Raji (cell line): ENCODE data around the gene SLC17A5.

Source experiments
- POLR2A ChIP-seq: IDR thresholded peaks from 2 replicates; pipeline ENCODE4 v1.6.1; 2011; ENCODE audit warnings: low read depth, low read length, control low read depth; ENCODE audit not compliant: insufficient read depth

Gene SLC17A5

DNA sequence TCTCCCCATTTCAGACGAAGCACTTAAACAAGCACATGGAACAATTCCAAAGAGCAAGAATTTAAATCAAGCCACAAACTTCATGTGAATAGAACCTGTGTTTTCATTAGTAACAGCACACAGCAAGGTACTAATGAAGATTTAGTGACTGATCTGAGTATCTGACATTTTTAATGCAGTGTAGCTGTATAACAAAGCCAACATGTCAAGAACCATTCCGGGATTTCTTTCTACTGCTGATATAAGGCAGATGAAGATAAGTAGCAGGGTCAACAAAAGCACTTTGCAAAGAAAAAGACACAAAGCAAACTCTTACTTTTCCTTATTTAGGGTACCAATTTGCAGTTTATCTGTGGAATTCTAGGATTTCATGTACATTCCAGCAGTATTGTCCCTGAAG, 11.3 kb downstream of the SLC17A5 start:
- TF ChIP-seq POLR2A = no peak

DNA sequence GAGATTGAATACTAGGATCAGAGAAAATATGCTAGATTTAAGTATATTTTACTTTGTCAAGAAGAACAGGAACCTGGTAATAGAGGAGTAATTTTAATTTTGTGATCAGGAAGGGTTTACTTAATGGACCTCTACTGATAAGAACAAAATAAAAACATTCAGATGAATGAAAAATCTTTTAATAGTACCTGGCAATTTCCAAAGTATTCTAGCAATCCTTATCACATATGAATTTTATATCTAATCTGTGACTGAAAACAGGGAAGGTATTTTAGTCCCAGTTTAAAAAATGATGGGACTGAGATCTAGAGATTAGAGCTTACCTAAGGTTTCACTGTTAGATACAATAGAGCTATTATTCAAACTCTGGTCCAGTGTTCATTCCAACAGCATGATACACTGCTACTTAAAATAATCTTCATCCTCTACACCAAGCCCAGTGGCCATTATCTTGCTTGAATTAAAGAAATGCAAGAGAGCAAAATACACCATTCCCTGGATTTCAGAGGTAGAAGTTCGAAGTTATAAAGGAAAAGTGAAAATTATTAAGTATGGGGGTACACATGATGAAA, 13.5 kb downstream of the SLC17A5 start:
- no peak for TF ChIP-seq POLR2A

DNA sequence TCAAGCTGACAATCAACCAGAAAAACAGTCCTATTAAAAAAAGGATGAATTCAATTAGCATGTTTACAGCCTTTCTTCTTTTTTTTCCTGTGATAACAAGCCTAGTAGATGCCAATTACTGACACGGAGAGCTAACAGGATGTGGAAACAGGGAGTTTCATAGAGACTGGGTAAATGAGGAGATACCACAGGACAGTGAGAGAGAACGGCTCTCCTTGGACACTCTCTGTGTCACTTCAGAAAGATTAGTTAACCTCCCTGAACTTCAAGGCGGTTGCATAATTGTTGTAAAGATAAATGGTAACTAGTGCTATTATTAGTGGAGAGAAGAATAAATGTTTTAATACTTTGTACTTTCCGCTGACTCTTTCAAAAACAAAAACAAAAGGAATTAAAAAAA, 14.8 kb downstream of the SLC17A5 start:
- no peak for TF ChIP-seq POLR2A

DNA sequence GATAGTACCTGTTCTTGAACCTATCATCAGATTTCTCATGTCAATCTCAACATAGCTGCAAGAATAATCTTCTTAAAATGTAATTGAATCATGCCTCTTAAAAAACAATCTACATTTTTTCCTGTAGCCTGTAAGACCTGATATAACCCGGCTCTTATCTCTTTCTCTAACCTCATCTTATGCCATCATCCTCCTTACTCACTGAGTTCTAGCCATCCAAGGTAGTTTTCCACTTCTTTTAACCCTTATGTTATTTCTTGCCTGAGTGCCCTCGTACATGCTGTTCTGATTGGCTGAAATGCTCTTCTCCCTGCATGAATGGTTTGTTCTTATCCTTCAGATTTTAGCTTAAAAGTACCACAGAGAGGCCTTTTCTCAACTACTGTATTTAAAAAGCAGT, 16.4 kb downstream of the SLC17A5 start:
- TF ChIP-seq POLR2A = no peak

DNA sequence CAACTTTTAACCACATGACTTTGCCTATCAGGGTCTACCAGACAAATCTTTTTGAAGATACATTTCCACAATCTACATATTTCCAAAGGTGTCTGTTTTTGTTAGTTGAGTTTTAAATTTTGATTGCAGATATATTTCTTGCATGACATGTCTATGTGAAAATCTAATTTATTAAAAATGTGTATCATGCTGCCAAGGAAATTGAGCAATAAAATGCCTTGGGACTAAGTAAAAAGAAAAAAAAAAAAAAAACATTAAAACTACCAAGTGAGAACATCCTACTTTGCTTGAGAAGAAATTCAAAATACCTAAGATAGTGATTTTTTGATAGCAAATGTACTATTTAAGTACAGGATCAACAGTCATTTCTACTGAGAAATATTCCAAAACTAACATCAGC, 17.7 kb downstream of the SLC17A5 start:
- TF ChIP-seq POLR2A = no peak

DNA sequence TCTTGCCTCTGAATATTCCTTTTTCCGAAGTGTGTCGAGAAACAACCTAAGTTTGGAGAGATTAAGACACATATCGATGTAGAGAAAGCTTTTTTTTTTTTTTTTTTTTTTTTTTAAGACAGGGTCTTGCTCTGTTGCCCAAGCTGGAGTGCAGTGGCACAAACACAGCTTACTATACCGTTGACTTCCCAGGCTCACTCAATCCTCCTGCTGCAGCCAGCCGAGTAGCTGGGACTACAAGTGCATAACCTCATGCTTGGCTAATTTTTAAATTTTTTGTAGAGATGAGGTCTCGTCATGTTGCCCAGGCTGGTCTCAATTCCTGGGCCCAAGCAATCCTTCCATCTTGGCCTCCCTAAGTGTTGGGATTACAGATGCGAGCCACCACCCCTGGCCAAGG, 21.4 kb downstream of the SLC17A5 start:
- TF ChIP-seq POLR2A = no peak

DNA sequence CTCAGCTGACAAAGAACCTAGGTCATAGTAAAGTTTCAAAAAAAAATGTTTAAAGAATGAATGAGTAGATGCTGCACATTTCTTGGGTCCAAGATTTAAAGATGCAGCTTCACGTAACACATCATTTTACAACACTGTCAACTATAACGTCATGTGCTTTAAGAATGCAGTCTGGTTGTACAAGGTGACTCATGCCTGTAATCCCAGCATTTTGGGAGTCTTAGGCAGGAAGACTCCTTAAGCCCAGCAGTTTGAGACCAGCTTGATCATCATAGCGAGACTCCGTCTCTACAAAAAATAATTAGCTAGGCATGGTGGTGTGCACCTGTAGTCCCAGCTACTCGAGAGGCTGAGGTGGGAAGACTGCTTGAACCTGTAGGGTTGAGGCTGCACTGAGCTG, 21.9 kb downstream of the SLC17A5 start:
- TF ChIP-seq POLR2A = no peak

DNA sequence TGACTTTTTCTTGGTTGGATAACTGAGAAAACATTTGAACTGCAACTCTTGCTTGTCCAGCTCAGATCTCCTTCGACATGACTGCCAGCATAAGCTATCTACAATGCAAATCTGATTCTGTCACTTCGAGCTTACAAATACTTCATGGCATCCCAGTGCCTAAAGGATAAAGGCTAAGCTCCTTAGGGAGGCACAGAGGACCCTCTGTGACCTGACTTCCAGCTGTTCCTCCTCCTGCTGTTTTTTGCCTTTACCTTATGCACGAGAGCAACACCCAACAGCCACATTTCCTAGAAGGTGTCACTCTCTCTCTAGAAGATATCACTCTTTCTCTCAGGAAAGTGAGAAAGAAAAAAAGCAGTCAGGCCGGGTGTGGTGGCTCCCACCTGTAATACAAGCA, 23.4 kb downstream of the SLC17A5 start:
- TF ChIP-seq POLR2A = no peak

DNA sequence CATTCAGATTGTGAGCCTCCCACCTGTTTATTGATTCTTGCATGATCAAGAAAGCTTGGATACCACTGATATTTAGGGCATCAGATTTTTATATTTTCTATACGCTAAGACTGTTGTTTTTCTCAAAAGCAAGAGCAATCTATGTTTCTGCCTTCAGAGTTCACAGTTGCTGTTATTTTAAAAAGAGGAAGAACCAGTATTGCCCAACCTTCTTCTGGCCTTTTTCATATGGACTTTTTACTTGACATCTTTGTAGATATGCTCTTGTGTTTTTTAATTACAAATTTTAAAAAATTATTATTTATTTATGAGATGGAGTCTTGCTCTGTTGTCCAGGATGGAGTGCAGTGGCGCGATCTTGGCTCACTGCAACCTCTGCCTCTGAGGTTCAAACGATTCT, 28.9 kb downstream of the SLC17A5 start:
- no peak for TF ChIP-seq POLR2A

DNA sequence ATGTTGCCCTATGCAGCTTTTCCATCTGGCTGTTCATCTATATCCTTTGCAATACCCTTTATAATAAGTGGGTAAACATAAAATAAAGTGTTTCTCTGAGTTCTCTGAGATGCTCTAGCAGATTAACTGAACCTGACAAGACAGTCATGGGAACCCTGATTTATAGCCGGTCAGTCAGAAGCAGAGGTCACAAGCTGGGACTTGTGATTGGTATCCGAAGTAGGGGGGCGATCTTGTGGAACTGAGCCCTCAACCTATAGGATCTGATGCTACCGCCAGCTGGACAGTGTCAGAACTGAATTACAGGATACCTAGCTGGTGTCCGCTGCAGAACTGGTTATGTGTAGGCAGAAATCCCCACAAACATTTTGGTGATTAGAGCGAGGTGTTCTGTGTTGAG, 39.0 kb downstream of the SLC17A5 start:
- no peak for TF ChIP-seq POLR2A

DNA sequence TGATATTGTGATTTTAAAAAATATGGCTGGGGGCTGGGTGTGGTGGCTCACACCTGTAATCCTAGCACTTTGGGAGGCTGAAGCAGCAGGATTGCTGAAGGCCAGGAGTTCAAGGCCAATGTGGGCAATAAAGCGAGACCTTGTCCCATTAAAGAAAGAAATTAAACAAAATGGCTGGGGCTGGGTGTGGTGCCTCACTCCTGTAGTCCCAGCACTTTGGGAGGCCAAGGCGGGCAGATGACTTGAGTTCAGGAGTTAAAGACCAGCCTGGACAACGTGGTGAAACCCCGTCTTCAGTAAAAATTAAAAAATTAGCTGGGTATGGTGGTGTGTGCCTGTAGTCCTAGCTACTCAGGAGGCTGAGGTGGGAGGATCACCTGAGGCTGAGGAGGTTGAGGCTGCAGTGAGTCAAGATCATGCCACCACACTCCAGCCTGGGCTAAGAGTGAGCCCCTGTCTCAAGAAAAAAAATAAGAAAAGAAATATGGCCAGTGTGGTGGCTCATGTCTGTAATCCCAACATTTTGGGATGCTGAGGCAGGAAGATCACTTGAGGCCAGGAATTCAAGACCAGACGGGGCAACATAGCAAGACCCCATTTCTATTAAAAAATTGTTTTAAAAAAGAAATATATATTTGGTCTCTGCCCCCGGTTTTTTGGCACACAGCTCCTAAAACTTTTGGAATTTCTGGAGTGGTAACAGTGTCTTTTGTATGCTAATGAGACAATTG, 39.8 kb downstream of the SLC17A5 start:
- TF ChIP-seq POLR2A = no peak

DNA sequence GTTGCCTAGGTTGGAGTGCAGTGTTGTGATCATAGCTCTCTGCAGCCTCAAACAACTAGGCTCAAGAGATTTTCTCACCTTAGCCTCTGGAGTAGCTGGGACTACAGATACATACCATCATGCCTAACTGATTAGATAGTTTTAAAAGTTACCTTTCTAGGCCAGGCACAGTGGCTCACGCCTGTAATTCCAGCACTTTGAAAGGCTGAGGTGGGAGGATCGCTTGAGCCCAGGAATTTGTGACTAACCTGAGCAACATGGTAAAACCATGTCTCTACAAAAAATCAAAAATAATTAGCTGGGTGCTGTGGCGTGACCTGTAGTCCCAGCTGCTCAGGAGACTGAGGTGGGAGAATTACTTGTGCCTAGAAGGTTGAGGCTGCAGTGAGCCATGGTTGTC, 41.2 kb downstream of the SLC17A5 start:
- no peak for TF ChIP-seq POLR2A

DNA sequence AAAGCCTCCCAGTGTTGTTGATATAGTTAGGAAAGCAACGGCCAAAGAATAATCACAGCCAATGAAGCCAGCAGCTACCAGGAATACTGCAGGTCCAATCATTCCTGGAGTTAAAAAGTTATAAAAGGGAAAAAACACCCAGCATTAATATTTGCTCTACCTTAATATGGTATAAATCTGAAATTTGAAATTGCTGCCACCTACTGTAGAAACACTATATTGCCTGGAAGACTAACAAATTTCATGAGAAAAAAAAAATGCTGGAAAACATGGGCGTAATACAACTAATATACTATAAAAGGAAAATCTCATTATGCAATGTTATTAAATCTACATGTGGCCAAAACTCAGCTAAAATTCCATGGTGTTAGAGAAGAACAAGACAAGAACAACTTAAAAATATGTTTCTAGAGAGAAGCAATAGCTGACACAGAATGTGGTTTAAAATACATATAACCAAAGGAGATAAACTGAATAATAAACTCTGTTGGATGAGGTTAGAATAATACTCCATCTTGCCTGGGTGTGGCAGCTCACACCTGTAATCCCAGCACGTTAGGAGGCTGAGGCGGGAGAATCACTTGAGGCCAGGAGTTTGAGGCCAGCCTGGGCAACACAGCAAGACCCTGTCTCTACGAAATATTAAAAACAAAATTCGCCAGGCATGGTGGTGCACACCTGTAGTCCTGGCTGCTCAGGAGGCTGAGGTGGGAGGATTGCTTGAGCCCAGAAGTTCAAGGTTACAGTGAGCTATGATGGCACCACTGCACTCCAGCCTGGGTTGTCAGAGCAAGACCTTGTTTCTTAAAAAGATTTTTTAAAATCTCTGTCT, 43.1 kb downstream of the SLC17A5 start:
- TF ChIP-seq POLR2A = no peak

DNA sequence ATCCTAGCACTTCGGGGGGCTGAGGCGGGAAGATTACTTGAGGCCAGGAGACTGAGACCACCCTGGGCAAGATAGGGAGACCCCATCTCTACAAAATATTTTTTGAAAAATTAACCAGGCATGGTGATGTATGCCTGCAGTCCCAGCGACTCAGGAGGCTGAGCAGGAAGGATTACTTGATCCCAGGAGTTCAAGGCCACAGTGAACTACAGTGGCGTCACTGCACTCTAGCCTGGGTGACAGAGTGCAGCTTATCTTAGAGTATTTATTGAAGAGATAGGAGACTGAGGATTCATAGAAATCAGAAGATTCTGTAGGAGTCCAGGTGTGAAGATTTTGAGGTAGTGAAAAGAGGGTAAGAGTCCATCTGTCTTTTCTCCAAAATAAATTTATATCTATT, 45.0 kb downstream of the SLC17A5 start:
- no peak for TF ChIP-seq POLR2A

DNA sequence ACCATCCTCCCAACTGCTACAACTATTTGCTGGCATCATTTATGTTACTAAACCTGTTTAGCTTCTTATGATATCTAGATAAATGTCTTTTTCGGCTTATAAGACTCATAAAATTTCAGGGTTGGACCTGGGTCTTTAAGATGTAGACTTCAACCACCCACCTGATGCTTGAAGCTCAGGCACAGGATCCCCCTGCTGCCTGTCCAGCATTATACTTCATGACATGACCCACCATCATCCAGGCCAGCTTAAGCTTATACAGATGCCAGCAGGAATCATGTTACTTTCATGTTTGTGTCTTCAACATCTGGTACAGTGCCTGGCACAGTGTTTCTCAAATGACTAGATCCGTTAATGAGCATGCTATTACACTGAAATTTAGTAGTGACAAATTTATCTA, 47.4 kb downstream of the SLC17A5 start:
- TF ChIP-seq POLR2A = no peak

DNA sequence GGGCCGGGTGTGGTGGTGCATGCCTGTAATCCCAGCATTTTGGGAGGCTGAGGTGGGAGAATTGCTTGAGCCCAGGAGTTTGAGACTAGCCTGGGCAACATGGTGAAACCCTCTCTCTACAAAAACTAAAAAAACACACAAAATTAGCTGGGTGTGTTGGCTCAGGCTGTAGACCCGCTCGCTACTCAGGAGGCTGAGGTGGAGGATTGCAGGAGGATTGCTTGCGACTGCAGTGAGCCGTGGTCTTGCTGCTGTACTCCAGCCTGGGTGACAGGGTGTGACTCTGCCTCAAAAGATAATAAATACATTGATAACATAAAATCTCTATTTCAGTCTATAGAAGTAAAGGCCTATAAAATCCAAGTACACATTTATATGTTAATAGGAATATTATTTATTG, 49.3 kb downstream of the SLC17A5 start:
- TF ChIP-seq POLR2A = no peak
